ENCODE measurements around the gene OR2T3.

- no peak for TF ChIP-seq CTCF (IDR thresholded peaks at IDR 0.05)
- no peak for TF ChIP-seq POLR2A (IDR thresholded peaks at IDR 0.05)
- no peak for TF ChIP-seq POLR2AphosphoS5 (IDR thresholded peaks at IDR 0.05)
These were observed 2.0 kb upstream of the OR2T3 start for GRCh38 chr1:248471154-248471553.
